Measurements from ENCODE around the gene AOPEP.

GRCh38 chr9:94785215-94786169, 59.0 kb downstream of the AOPEP start:
- TF ChIP-seq, protein P1, sequence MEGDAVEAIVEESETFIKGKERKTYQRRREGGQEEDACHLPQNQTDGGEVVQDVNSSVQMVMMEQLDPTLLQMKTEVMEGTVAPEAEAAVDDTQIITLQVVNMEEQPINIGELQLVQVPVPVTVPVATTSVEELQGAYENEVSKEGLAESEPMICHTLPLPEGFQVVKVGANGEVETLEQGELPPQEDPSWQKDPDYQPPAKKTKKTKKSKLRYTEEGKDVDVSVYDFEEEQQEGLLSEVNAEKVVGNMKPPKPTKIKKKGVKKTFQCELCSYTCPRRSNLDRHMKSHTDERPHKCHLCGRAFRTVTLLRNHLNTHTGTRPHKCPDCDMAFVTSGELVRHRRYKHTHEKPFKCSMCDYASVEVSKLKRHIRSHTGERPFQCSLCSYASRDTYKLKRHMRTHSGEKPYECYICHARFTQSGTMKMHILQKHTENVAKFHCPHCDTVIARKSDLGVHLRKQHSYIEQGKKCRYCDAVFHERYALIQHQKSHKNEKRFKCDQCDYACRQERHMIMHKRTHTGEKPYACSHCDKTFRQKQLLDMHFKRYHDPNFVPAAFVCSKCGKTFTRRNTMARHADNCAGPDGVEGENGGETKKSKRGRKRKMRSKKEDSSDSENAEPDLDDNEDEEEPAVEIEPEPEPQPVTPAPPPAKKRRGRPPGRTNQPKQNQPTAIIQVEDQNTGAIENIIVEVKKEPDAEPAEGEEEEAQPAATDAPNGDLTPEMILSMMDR (conservative IDR thresholded peaks at IDR 0.05; ENCODE audit: low read length), result no peak
- no peak for TF ChIP-seq EZH2phosphoT487 (IDR thresholded peaks at IDR 0.05; ENCODE audit: borderline replicate concordance)
